Stimulated activated naive CD4-positive, alpha-beta T cell treated with Interleukin-2 at 50 U/mL for 16 hours (primary cell): ENCODE data around the gene MGAT4B.
"Not testable (repeated sequence)": the region's sequence is repeated elsewhere in the genome, so short reads cannot be mapped to it uniquely, and the experiment has no call there.

Experiments used
- DNase-seq: peaks from one replicate; lab custom pipeline; 2025; lab: John Stamatoyannopoulos, UW

The MGAT4B gene

GRCh38 chr5:179794575-179794974, 12.1 kb downstream of the MGAT4B start:
- no peak for DNase-seq

GRCh38 chr5:179794171-179794570, 12.5 kb downstream of the MGAT4B start:
- DNase-seq = no peak

- DNase-seq = peak; percentile 16
Measured at GRCh38 chr5:179793468-179794139, 13.1 kb downstream of the MGAT4B start, which contains the start of gene LTC4S. Gene LTC4S (plus strand): TSS chr5:179793986. CDS start chr5:179794081, 95 bp downstream.

- no peak for DNase-seq
Measured at GRCh38 chr5:179792612-179793467, 13.8 kb downstream of the MGAT4B start.

GRCh38 chr5:179791881-179792611, 14.6 kb downstream of the MGAT4B start:
- no peak for DNase-seq

- not testable (repeated sequence) for DNase-seq
Measured at GRCh38 chr5:179789278-179789677, 17.4 kb downstream of the MGAT4B start.

GRCh38 chr5:179788193-179788854, 18.3 kb downstream of the MGAT4B start:
- no peak for DNase-seq

- no peak for DNase-seq
Measured at GRCh38 chr5:179786861-179787260, 19.8 kb downstream of the MGAT4B start.

- no peak for DNase-seq
Measured at GRCh38 chr5:179783128-179783527, 23.5 kb downstream of the MGAT4B start.

GRCh38 chr5:179781846-179782245, 24.8 kb downstream of the MGAT4B start:
- no peak for DNase-seq

GRCh38 chr5:179780362-179780761, 26.3 kb downstream of the MGAT4B start:
- no peak for DNase-seq

- DNase-seq = no peak
Measured at GRCh38 chr5:179779826-179780225, 26.8 kb downstream of the MGAT4B start.

- no peak for DNase-seq
Measured at GRCh38 chr5:179778591-179778990, 28.1 kb downstream of the MGAT4B start.

GRCh38 chr5:179777909-179778308, 28.8 kb downstream of the MGAT4B start:
- DNase-seq = no peak

GRCh38 chr5:179777456-179777855, 29.2 kb downstream of the MGAT4B start:
- DNase-seq = no peak

GRCh38 chr5:179776411-179776938, 30.2 kb downstream of the MGAT4B start:
- DNase-seq = no peak

GRCh38 chr5:179774442-179774841, 32.2 kb downstream of the MGAT4B start:
- no peak for DNase-seq

GRCh38 chr5:179773686-179774040, 33.0 kb downstream of the MGAT4B start:
- no peak for DNase-seq

GRCh38 chr5:179772351-179772750, 34.3 kb downstream of the MGAT4B start:
- DNase-seq = no peak

GRCh38 chr5:179771311-179771895, 35.3 kb downstream of the MGAT4B start:
- no peak for DNase-seq

GRCh38 chr5:179769796-179770195, 36.9 kb downstream of the MGAT4B start:
- no peak for DNase-seq
